ENCODE results near the gene DNALI1.
"Not testable (repeated sequence)": the region's sequence is repeated elsewhere in the genome, so short reads cannot be mapped to it uniquely, and the experiment has no call there.

- not testable (repeated sequence) for TF ChIP-seq POLR2A (IDR thresholded peaks at IDR 0.05; ENCODE audit: control extremely low read depth in 1 of 2, low read depth in 2 of 2, low read length in 2 of 2); SP4 (IDR thresholded peaks at IDR 0.05; ENCODE audit: low read length)
Observed at GRCh38 chr1:37518929-37519328, 37.8 kb upstream of the DNALI1 start.
